ENCODE measurements around the gene ARHGAP26. TPM values are rescaled to one million over a fixed set of nuclear protein-coding genes. Genes with fewer than 3 reads are reported as not detected.

The ARHGAP26 gene
- total RNA-seq, 1 experiment from 2014 or later: 79.8 TPM

DNA sequence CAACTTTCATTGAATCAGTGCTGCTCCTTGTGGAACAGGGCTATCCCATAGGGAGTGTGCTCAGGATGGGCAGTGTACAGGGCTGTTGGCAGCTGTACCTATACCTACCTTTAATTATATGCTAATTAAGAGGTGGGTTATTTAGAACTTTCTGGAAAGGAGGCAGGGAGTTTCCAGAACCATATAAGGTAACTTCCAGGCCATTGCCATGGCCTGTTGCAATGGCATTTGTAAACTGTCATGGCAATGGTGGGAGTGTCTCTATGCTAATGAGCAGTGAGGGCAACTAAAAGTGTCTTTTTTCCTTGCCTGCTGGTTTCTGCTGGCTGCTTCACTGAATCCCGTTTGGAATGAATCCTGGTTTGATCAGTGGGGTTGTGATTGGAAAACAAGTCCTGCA, 2.3 kb upstream of the ARHGAP26 start:
- H3K27me3 Mint-ChIP-seq (ENCODE audit: insufficient read depth, unreplicated experiment): no peaks in the 10 kb centered on the region
- H3K4me1 Mint-ChIP-seq (ENCODE audit: low read depth, unreplicated experiment): peaks cover 12% of the 10 kb centered on the region
- Histone ChIP-seq H3K27me3 (replicated peaks; ENCODE audit: control insufficient read depth, insufficient read depth, low read length) (no peaks in the 10 kb centered on the region; the same call in 1 of the 2 replicates), H3K36me3 (ENCODE audit: control insufficient read depth, insufficient read depth, low read length) (no peaks in the 10 kb centered on the region), H3K4me1 (no peaks in the 10 kb centered on the region), H3K9me3 (no peaks in the 10 kb centered on the region), H3K4me3 (ENCODE audit: low read depth, low read length) (no peak overlapping the region)
- BruUV-seq (replicated peaks): no TSS peak
- TF ChIP-seq, protein P1, sequence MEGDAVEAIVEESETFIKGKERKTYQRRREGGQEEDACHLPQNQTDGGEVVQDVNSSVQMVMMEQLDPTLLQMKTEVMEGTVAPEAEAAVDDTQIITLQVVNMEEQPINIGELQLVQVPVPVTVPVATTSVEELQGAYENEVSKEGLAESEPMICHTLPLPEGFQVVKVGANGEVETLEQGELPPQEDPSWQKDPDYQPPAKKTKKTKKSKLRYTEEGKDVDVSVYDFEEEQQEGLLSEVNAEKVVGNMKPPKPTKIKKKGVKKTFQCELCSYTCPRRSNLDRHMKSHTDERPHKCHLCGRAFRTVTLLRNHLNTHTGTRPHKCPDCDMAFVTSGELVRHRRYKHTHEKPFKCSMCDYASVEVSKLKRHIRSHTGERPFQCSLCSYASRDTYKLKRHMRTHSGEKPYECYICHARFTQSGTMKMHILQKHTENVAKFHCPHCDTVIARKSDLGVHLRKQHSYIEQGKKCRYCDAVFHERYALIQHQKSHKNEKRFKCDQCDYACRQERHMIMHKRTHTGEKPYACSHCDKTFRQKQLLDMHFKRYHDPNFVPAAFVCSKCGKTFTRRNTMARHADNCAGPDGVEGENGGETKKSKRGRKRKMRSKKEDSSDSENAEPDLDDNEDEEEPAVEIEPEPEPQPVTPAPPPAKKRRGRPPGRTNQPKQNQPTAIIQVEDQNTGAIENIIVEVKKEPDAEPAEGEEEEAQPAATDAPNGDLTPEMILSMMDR (IDR thresholded peaks at IDR 0.05; ENCODE audit: insufficient read depth in 1 of 2, low read depth in 1 of 2, low read length in 1 of 2, severe bottlenecking in 1 of 2, unreplicated experiment in 1 of 2): no peak
- H3K36me3 Mint-ChIP-seq (ENCODE audit: insufficient read depth, unreplicated experiment): peaks cover 12% of the 10 kb centered on the region
- no peak overlapping the region for H3K4me3 Mint-ChIP-seq (ENCODE audit: unreplicated experiment)
- H3K9me3 Mint-ChIP-seq (ENCODE audit: unreplicated experiment): no peaks in the 10 kb centered on the region
- ChIA-PET CTCF (no interaction called here), POLR2A (no interaction called here)
- no peak for DNase-seq
- no peak overlapping the region for H3K27ac Mint-ChIP-seq (ENCODE audit: unreplicated experiment)
- intact Hi-C loops (cut with micrococcal nuclease; ENCODE audit: unreplicated experiment): no loop called here

DNA sequence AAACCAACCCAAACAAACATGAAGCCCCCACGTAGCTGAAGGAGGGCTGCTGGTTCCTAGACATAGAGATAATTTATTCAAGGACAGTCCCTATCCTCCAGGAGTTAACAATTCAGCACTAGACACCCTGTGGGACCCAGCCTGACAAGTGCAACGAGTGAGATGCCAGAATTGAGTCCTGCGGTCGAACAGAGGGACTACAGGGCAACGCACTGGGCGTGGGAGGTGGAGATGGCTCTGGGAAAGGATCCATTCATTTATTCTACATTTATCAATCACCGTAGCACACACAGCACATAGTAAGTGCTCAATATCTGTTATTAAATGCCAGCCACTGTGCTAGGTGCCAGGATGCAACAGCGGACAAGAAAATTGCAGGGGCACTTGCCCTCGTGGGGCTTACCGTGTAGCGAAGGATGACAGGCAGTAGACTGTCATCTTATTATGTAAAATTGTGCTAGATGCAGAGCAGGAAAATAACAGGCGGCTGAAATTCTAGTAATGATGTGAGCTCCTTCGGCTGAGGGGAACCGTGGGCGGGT, 855 bp upstream of the ARHGAP26 start:
- DNase-seq: peak in 1 of 2 experiments; percentile 26
- H3K4me1 ChIP-seq: no peaks in the 10 kb centered on the region
- ChIA-PET CTCF (interaction anchor here (0.6 to 4.2 kb wide), 12 partner anchors 10 to 119 kb away, joined by 3 to 63 read pairs (median 11); no protein-coding TSS in a partner anchor), POLR2A (interaction anchor here (0.6 kb wide), 1 partner anchor 101 kb away, joined by 6 read pairs; no protein-coding TSS in a partner anchor)
- peak overlapping the region; percentile 98 for H3K4me3 ChIP-seq (ENCODE audit: low read depth, low read length)
- Mint-ChIP-seq H3K36me3 (ENCODE audit: insufficient read depth, unreplicated experiment) (peaks cover 12% of the 10 kb centered on the region), H3K27ac (ENCODE audit: unreplicated experiment) (peak overlapping the region; percentile 50), H3K9me3 (ENCODE audit: unreplicated experiment) (no peaks in the 10 kb centered on the region), H3K4me1 (ENCODE audit: low read depth, unreplicated experiment) (peaks cover 15% of the 10 kb centered on the region), H3K27me3 (ENCODE audit: insufficient read depth, unreplicated experiment) (no peaks in the 10 kb centered on the region), H3K4me3 (ENCODE audit: unreplicated experiment) (peak overlapping the region; percentile 99)
- H3K36me3 ChIP-seq (ENCODE audit: control insufficient read depth, insufficient read depth, low read length): no peaks in the 10 kb centered on the region
- no TSS peak for BruUV-seq (replicated peaks)
- no peaks in the 10 kb centered on the region for H3K27me3 ChIP-seq (replicated peaks; ENCODE audit: control insufficient read depth, insufficient read depth, low read length)
- TF ChIP-seq, protein P1 (IDR thresholded peaks at IDR 0.05; ENCODE audit: insufficient read depth in 1 of 2, low read depth in 1 of 2, low read length in 1 of 2, severe bottlenecking in 1 of 2, unreplicated experiment in 1 of 2): no peak
- no peaks in the 10 kb centered on the region for H3K9me3 ChIP-seq
- intact Hi-C loops (cut with micrococcal nuclease; ENCODE audit: unreplicated experiment): no loop called here

DNA sequence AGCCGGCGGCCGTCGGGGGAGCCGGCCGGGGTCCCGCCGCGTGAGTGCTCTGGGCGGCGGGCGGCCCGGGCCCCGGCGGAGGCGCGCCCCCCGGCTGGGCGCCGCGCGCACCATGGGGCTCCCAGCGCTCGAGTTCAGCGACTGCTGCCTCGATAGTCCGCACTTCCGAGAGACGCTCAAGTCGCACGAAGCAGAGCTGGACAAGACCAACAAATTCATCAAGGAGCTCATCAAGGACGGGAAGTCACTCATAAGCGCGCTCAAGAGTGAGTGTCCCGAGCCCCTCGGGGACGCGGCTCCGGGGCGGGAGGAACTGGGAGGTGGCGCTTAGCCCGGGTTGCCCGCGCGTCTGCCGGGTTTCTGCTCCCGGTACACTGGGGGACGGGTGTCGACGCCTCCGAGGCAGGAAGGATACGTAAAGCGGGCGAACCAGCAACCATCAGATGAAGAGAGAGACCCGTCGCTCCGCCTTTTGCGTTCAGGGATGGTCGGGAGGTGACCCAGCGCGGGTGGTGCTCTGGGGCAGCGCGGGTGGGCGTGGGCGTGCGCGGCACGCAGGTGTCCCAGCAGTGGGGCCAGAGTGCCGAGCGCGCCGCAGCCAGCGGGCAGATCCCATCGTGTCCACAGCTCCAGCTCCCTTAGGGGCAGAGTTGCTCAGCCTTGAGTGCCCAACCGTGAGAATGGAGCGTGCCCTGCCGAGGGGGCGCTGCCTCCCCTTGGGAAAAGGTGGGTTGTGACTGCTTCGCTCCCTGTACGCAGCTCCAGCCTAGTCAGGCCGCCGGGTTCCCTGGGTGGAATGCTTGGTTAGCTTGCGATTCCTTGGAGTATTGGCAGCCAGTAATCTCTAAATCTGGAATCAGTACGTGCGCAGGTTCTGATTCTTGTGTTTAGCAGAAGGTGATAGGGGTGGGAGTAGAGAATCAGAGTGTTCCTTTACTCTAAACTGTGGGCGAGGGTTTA, 753 bp downstream of the ARHGAP26 start:
- CTCF ChIA-PET: interaction anchor here (0.6 to 4.2 kb wide), 22 partner anchors 9 to 118 kb away, joined by 3 to 63 read pairs (median 4); no protein-coding TSS in a partner anchor

More for the DNA sequence above, 753 bp downstream of the ARHGAP26 start:
- Mint-ChIP-seq H3K36me3 (ENCODE audit: insufficient read depth, unreplicated experiment) (peaks cover 12% of the 10 kb centered on the region), H3K4me1 (ENCODE audit: low read depth, unreplicated experiment) (peaks cover 15% of the 10 kb centered on the region), H3K4me3 (ENCODE audit: unreplicated experiment) (peak overlapping the region; percentile 99), H3K27ac (ENCODE audit: unreplicated experiment) (peak overlapping the region; percentile 79), H3K9me3 (ENCODE audit: unreplicated experiment) (no peaks in the 10 kb centered on the region), H3K27me3 (ENCODE audit: insufficient read depth, unreplicated experiment) (no peaks in the 10 kb centered on the region)
- intact Hi-C loops (cut with micrococcal nuclease; ENCODE audit: unreplicated experiment): loop anchor here (1.0 kb wide), 5 partner anchors 25 to 109 kb away; no protein-coding TSS in a partner anchor
- H3K36me3 ChIP-seq (ENCODE audit: control insufficient read depth, insufficient read depth, low read length): no peaks in the 10 kb centered on the region; the same call in 1 of the 2 replicates
- no peaks in the 10 kb centered on the region for H3K9me3 ChIP-seq
- no TSS peak for BruUV-seq (replicated peaks)
- H3K4me3 ChIP-seq (ENCODE audit: low read depth, low read length): peak overlapping the region; percentile 98
- peak; percentile 69 to 74 for DNase-seq
- TF ChIP-seq, protein P1 (IDR thresholded peaks at IDR 0.05; ENCODE audit: insufficient read depth in 1 of 2, low read depth in 1 of 2, low read length in 1 of 2, severe bottlenecking in 1 of 2, unreplicated experiment in 1 of 2): peak in 1 of 2 experiments; percentile 61
- POLR2A ChIA-PET: interaction anchor here (0.5 to 1.4 kb wide), 6 partner anchors 18 to 441 kb away, joined by 3 to 13 read pairs (median 3); no protein-coding TSS in a partner anchor
- H3K27me3 ChIP-seq (replicated peaks; ENCODE audit: control insufficient read depth, insufficient read depth, low read length): no peaks in the 10 kb centered on the region
- H3K4me1 ChIP-seq: no peaks in the 10 kb centered on the region
